ENCODE measurements around the gene AFF1. TPM values are rescaled to one million over a fixed set of nuclear protein-coding genes. Genes with fewer than 3 reads are reported as not detected.

The AFF1 gene
- total RNA-seq, 1 experiment from 2014 or later: 23.9 TPM

- in situ Hi-C loops (cut with HindIII; ENCODE audit: low pct_unique_long_range_greater_than_20kb, low sequenced_read_pairs) (no loop called here), intact Hi-C loops (cut with micrococcal nuclease; ENCODE audit: unreplicated experiment) (no loop called here)
- H3K27me3 ChIP-seq (ENCODE audit: control insufficient read depth, insufficient read depth, low read length): no peaks in the 10 kb centered on the region
- H3K4me3 ChIP-seq (ENCODE audit: low read depth in 2 of 2, low read length in 2 of 2): no peak overlapping the region
- CTCF ChIA-PET: no interaction called here
- H3K36me3 ChIP-seq (ENCODE audit: control insufficient read depth, insufficient read depth, low read length): no peaks in the 10 kb centered on the region
- BruUV-seq (replicated peaks): no TSS peak
- H3K4me1 ChIP-seq (ENCODE audit: control insufficient read depth, insufficient read depth, low read length): no peaks in the 10 kb centered on the region
- H3K9me3 ChIP-seq (ENCODE audit: control insufficient read depth, insufficient read depth, low read depth, low read length): no peaks in the 10 kb centered on the region
- POLR2A ChIA-PET: no interaction called here
- no peak for TF ChIP-seq TCF7L2 (IDR thresholded peaks at IDR 0.05; ENCODE audit: low read depth, low read length)
- H3K27ac ChIP-seq (ENCODE audit: low read length): no peak overlapping the region
- no peak for DNase-seq (ENCODE audit: low read depth, low spot score)
- ATAC-seq: no peak
These were observed 231.1 kb downstream of the AFF1 start for GRCh38 chr4:87165892-87166291.

GRCh38 chr4:87166296-87166854 is 231.6 kb downstream of the AFF1 start:
- H3K4me1 ChIP-seq (ENCODE audit: control insufficient read depth, insufficient read depth, low read length): no peaks in the 10 kb centered on the region
- ATAC-seq (no peak), DNase-seq (ENCODE audit: low read depth, low spot score) (no peak)
- in situ Hi-C loops (cut with HindIII; ENCODE audit: low pct_unique_long_range_greater_than_20kb, low sequenced_read_pairs): no loop called here
- no TSS peak for BruUV-seq (replicated peaks)
- H3K36me3 ChIP-seq (ENCODE audit: control insufficient read depth, insufficient read depth, low read length): no peaks in the 10 kb centered on the region
- TF ChIP-seq POLR2AphosphoS5 (IDR thresholded peaks at IDR 0.05; ENCODE audit: low read depth, low read length) (no peak), SIN3A (IDR thresholded peaks at IDR 0.05; ENCODE audit: borderline replicate concordance, insufficient read depth, low read depth, low read length) (no peak), TCF7L2 (IDR thresholded peaks at IDR 0.05; ENCODE audit: low read depth, low read length) (no peak), CTCF (IDR thresholded peaks at IDR 0.05) (no peak), REST (IDR thresholded peaks at IDR 0.05; ENCODE audit: insufficient read depth in 1 of 2, low read depth in 2 of 2, low read length in 1 of 2) (no peak)
- intact Hi-C loops (cut with micrococcal nuclease; ENCODE audit: unreplicated experiment): no loop called here
- no peak overlapping the region for H3K4me3 ChIP-seq (ENCODE audit: low read depth in 2 of 2, low read length in 2 of 2)
- no peaks in the 10 kb centered on the region for H3K27me3 ChIP-seq (ENCODE audit: control insufficient read depth, insufficient read depth, low read length)
- no peak overlapping the region for H3K27ac ChIP-seq (ENCODE audit: low read length)
- ChIA-PET CTCF (no interaction called here), POLR2A (no interaction called here)
- no peaks in the 10 kb centered on the region for H3K9me3 ChIP-seq (ENCODE audit: control insufficient read depth, insufficient read depth, low read depth, low read length)

GRCh38 chr4:87171944-87172343 is 237.1 kb downstream of the AFF1 start:
- H3K36me3 ChIP-seq (ENCODE audit: control insufficient read depth, insufficient read depth, low read length): no peaks in the 10 kb centered on the region
- ChIA-PET POLR2A (no interaction called here), CTCF (no interaction called here)
- H3K27me3 ChIP-seq (ENCODE audit: control insufficient read depth, insufficient read depth, low read length): no peaks in the 10 kb centered on the region
- intact Hi-C loops (cut with micrococcal nuclease; ENCODE audit: unreplicated experiment): no loop called here
- H3K4me3 ChIP-seq (ENCODE audit: low read depth in 2 of 2, low read length in 2 of 2): no peak overlapping the region
- BruUV-seq (replicated peaks): no TSS peak
- no peak for DNase-seq (ENCODE audit: low read depth, low spot score)
- H3K4me1 ChIP-seq (ENCODE audit: control insufficient read depth, insufficient read depth, low read length): no peaks in the 10 kb centered on the region
- H3K27ac ChIP-seq (ENCODE audit: low read length): no peak overlapping the region
- no peak for ATAC-seq
- no peak for TF ChIP-seq POLR2AphosphoS5 (IDR thresholded peaks at IDR 0.05; ENCODE audit: low read depth, low read length)
- TF ChIP-seq SIN3A (IDR thresholded peaks at IDR 0.05; ENCODE audit: borderline replicate concordance, insufficient read depth, low read depth, low read length): no peak
- no peak for TF ChIP-seq REST (IDR thresholded peaks at IDR 0.05; ENCODE audit: insufficient read depth in 1 of 2, low read depth in 2 of 2, low read length in 1 of 2)
- no peak for TF ChIP-seq CTCF (IDR thresholded peaks at IDR 0.05)
- TF ChIP-seq TCF7L2 (IDR thresholded peaks at IDR 0.05; ENCODE audit: low read depth, low read length): no peak
- in situ Hi-C loops (cut with HindIII; ENCODE audit: low pct_unique_long_range_greater_than_20kb, low sequenced_read_pairs): no loop called here
- no peaks in the 10 kb centered on the region for H3K9me3 ChIP-seq (ENCODE audit: control insufficient read depth, insufficient read depth, low read depth, low read length)

All from Panc1 (cell line).